ENCODE data around the gene FAM234B. TPM values are rescaled to one million over a fixed set of nuclear protein-coding genes. Genes with fewer than 3 reads are reported as not detected.

The FAM234B gene
- total RNA-seq, 2 experiments from 2014 or later = 10.0 to 10.7 TPM

DNA sequence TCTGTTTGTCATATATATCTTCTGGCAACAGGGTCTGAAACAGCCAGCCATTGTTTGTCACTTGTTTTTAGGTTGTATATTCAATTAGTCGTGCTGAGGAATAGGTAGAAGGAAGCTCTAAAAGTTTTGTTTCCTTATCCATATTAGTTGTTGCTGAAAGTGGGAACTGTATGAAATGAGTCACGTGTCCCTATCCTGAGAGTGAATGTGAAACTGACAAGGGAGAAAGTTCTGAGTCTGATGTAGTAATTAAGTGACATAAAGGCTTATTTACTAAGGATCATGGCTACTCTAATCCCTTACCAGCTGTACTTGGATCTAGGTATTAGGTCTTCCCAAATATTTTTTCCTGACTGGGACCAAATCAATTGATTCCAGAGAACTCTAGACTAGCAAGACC is 16.4 kb downstream of the FAM234B start:
- Mint-ChIP-seq H3K36me3 (ENCODE audit: low read depth) (peaks cover 13% of the 10 kb centered on the region), H3K4me1 (ENCODE audit: low read depth) (no peaks in the 10 kb centered on the region)
- ATAC-seq = no peak

DNA sequence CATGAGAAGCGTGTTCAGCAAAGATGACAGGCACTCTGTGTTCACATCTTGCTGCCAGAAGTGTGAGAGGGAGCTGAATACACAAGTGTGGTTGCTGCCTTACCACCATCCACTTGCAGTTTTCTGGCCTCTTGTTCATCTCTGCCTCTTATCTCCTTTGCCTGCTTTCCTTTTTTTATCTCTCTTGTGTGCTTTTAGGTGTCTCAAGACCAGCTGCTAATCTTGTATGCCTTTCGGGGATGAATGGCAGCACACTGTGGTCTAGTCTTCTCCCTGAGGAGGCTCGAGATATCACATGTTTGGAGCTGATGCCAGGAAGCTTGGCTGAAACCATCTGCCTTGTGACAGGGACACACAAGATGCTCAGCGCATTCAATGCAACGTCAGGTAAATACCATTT is 17.2 kb downstream of the FAM234B start:
- ATAC-seq (no peak), DNase-seq (no peak)
- no peak overlapping the region for H3K4me3 Mint-ChIP-seq
- intact Hi-C loops (cut with micrococcal nuclease) = no loop called here
- TF ChIP-seq, protein P1, sequence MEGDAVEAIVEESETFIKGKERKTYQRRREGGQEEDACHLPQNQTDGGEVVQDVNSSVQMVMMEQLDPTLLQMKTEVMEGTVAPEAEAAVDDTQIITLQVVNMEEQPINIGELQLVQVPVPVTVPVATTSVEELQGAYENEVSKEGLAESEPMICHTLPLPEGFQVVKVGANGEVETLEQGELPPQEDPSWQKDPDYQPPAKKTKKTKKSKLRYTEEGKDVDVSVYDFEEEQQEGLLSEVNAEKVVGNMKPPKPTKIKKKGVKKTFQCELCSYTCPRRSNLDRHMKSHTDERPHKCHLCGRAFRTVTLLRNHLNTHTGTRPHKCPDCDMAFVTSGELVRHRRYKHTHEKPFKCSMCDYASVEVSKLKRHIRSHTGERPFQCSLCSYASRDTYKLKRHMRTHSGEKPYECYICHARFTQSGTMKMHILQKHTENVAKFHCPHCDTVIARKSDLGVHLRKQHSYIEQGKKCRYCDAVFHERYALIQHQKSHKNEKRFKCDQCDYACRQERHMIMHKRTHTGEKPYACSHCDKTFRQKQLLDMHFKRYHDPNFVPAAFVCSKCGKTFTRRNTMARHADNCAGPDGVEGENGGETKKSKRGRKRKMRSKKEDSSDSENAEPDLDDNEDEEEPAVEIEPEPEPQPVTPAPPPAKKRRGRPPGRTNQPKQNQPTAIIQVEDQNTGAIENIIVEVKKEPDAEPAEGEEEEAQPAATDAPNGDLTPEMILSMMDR (IDR thresholded peaks at IDR 0.05) = no peak
- H3K36me3 Mint-ChIP-seq (ENCODE audit: low read depth) = peaks cover 13% of the 10 kb centered on the region
- H3K27ac Mint-ChIP-seq = no peak overlapping the region
- H3K4me1 Mint-ChIP-seq (ENCODE audit: low read depth) = no peaks in the 10 kb centered on the region
- ChIA-PET POLR2A (no interaction called here), CTCF (interaction anchor here (1.8 kb wide), 1 partner anchor 150 kb away, joined by 7 read pairs; no protein-coding TSS in a partner anchor)
- H3K27me3 Mint-ChIP-seq = no peaks in the 10 kb centered on the region
- H3K9me3 Mint-ChIP-seq = no peaks in the 10 kb centered on the region

More for the DNA sequence above, 16.4 kb downstream of the FAM234B start:
- Mint-ChIP-seq H3K4me3 (no peak overlapping the region), H3K9me3 (no peaks in the 10 kb centered on the region), H3K27me3 (no peaks in the 10 kb centered on the region), H3K27ac (no peak overlapping the region)
- TF ChIP-seq, protein P1 (IDR thresholded peaks at IDR 0.05) = no peak
- intact Hi-C loops (cut with micrococcal nuclease) = no loop called here
- POLR2A ChIA-PET = no interaction called here
- DNase-seq = no peak
- CTCF ChIA-PET = interaction anchor here (1.8 kb wide), 1 partner anchor 151 kb away, joined by 7 read pairs; no protein-coding TSS in a partner anchor

DNA sequence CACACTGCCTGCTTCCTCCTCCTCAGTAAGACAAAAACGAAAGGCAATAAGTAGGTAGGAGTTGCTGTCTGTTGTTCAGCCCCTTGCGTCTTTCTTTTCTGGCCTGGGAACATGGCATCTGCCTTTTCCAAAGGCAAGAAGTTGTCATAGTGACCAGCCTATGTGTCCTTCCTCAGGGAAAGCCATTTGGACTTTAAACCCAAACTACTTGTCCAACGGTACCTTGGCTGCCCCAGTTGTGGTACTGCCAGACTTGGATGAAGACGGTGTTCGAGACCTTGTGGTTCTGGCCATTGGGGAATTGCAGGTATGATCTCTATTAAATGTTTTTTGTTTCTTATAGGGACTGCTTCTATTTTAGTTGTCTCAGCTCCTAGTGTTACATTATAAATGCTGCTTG is 18.5 kb downstream of the FAM234B start:
- Mint-ChIP-seq H3K36me3 (ENCODE audit: low read depth) (peaks cover 20% of the 10 kb centered on the region), H3K27ac (no peak overlapping the region), H3K4me3 (no peak overlapping the region), H3K9me3 (no peaks in the 10 kb centered on the region), H3K4me1 (ENCODE audit: low read depth) (no peaks in the 10 kb centered on the region), H3K27me3 (no peaks in the 10 kb centered on the region)
- no peak for DNase-seq
- CTCF ChIA-PET = interaction anchor here (1.3 kb wide), 1 partner anchor 150 kb away, joined by 4 read pairs; no protein-coding TSS in a partner anchor
- intact Hi-C loops (cut with micrococcal nuclease) = no loop called here
- TF ChIP-seq, protein P1 (IDR thresholded peaks at IDR 0.05) = no peak
- POLR2A ChIA-PET = no interaction called here
- ATAC-seq = no peak

DNA sequence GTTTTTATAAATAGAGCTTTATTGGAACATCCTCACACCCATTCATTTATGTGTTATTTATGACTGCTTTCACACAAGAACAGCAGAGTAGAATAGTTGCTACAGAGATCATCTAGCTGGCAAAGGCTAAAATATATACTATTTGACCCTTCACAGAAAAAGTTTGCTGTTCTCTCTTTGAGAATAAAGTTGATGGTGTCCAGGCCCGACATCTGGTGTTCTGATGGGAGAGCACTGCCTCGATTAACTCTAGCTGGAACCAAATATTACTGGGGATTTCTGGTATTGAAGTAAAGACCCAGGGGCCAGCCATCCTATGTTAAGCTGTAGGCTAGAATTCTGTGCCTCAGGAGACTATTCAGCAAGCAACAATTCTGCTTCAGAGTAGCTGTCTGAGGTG is 21.8 kb downstream of the FAM234B start:
- TF ChIP-seq, protein P1 (IDR thresholded peaks at IDR 0.05) = no peak
- CTCF ChIA-PET = interaction anchor here (1.1 to 2.9 kb wide), 4 partner anchors 8 to 1101 kb away, joined by 3 to 11 read pairs (median 6); no protein-coding TSS in a partner anchor
- no peaks in the 10 kb centered on the region for H3K9me3 Mint-ChIP-seq
- POLR2A ChIA-PET = no interaction called here
- H3K4me1 Mint-ChIP-seq (ENCODE audit: low read depth) = no peaks in the 10 kb centered on the region
- no peak overlapping the region for H3K4me3 Mint-ChIP-seq
- no peaks in the 10 kb centered on the region for H3K27me3 Mint-ChIP-seq
- intact Hi-C loops (cut with micrococcal nuclease) = no loop called here
- DNase-seq (no peak), ATAC-seq (no peak)
- H3K36me3 Mint-ChIP-seq (ENCODE audit: low read depth) = peaks cover 11% of the 10 kb centered on the region
- no peak overlapping the region for H3K27ac Mint-ChIP-seq

DNA sequence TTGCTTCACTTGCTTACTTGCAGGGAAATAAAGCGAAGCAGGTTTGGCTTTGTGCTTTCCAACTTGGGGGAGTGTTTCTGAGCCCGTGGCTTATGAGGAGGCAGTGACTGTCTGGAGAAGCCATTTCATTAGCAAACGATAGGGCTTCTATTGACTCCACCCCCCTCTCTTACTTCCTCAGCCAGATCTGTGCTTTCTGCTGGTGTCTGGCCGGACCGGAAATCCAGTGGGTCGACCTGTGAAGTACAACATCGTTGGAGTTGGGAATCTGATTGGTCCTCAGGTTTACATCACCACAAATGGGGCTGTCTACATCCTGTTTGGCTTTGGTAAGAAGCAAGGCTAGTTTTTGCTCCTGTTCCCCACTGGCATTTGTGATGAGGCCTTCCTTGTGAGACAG is 22.3 kb downstream of the FAM234B start:
- Mint-ChIP-seq H3K9me3 (no peaks in the 10 kb centered on the region), H3K36me3 (ENCODE audit: low read depth) (peaks cover 10% of the 10 kb centered on the region), H3K27me3 (no peaks in the 10 kb centered on the region), H3K4me3 (no peak overlapping the region), H3K4me1 (ENCODE audit: low read depth) (no peaks in the 10 kb centered on the region), H3K27ac (no peak overlapping the region)
- ATAC-seq = no peak
- intact Hi-C loops (cut with micrococcal nuclease) = no loop called here
- no peak for DNase-seq
- POLR2A ChIA-PET = no interaction called here
- TF ChIP-seq, protein P1 (IDR thresholded peaks at IDR 0.05) = no peak
- CTCF ChIA-PET = interaction anchor here (1.2 to 2.9 kb wide), 3 partner anchors 146 to 1101 kb away, joined by 3 to 11 read pairs (median 7); no protein-coding TSS in a partner anchor

All from activated CD8-positive, alpha-beta T cell treated with anti-CD3 and anti-CD28 coated beads for 36 hours (primary cell).